GM12878 (cell line): ENCODE data around the gene ZFYVE19. TPM values are rescaled to one million over a fixed set of nuclear protein-coding genes. Genes with fewer than 3 reads are reported as not detected.

Experiments used
- ATAC-seq: fragments of 200-7000 bp; cut with Tn5 transposase; 3 replicates; pipeline ENCODE4 v1.9.1; 2020; ENCODE audit warnings: mild to moderate bottlenecking, moderate library complexity
- BruUV-seq: library from RNA; stranded (reverse); fragments of 400-500 nt; replicated peaks from 2 replicates; lab custom pipeline; 2021; lab: Mats Ljungman, UMichigan
- CTCF ChIA-PET: fragments of 300-600 bp; sonication (Branson Sonifier 250); formaldehyde crosslinking; extraction: SDS; loops from one replicate; lab custom pipeline; 2021; ENCODE audit warnings: inconsistent platforms; lab: Yijun Ruan, JAX
- POLR2A ChIA-PET: fragments of 350-600 bp; formaldehyde crosslinking; extraction: SDS; loops from one replicate; lab custom pipeline; 2021; ENCODE audit warnings: inconsistent platforms; lab: Charles Lee
- RAD21 ChIA-PET: fragments of 300-600 bp; sonication (Branson Sonifier 250); formaldehyde crosslinking; loops from one replicate; lab custom pipeline; 2023; ENCODE audit warnings: antibody characterized with exemption; ENCODE audit not compliant: unreplicated experiment; lab: Charles Lee
- SMC1A ChIA-PET: fragments of 300-600 bp; sonication (Branson Sonifier 250); formaldehyde crosslinking; loops from one replicate; lab custom pipeline; 2023; ENCODE audit not compliant: unreplicated experiment, uncharacterized antibody; lab: Charles Lee
- DNase-seq: peaks from one replicate; pipeline ENCODE4 v3.0.0-alpha.2; 2011; ENCODE audit warnings: low read depth, low spot score
- FAIRE-seq: peaks from 3 replicates; lab custom pipeline; 2011; peaks lifted over from hg19 to GRCh38; lab: Jason Lieb, UNC
- H2AFZ ChIP-seq: 2 replicates; pipeline ENCODE4 v1.6.0; 2011; ENCODE audit warnings: low read depth, low read length, control low read depth; ENCODE audit not compliant: control insufficient read depth
- H3K27ac ChIP-seq: 2 replicates; pipeline ENCODE4 v1.5.1; 2011; ENCODE audit warnings: control low read depth; ENCODE audit not compliant: control insufficient read depth, insufficient read depth
- H3K27me3 ChIP-seq, 2 experiments: replicated peaks in 1 of 2; 2 replicates each; pipeline versions ENCODE4 v1.6.0 to v1.6.1; 2011; ENCODE audit warnings: low read length in 1 of 2; ENCODE audit not compliant: control insufficient read depth in 2 of 2, insufficient read depth in 2 of 2
- H3K36me3 ChIP-seq, 2 experiments: 2 replicates each; pipeline ENCODE4 v1.5.1; 2011; ENCODE audit warnings: low read length in 1 of 2; ENCODE audit not compliant: control insufficient read depth in 2 of 2, insufficient read depth in 2 of 2
- H3K4me1 ChIP-seq: 2 replicates; pipeline ENCODE4 v1.6.1; 2011; ENCODE audit warnings: mild to moderate bottlenecking, low read length, moderate library complexity, mixed read lengths; ENCODE audit not compliant: control insufficient read depth, insufficient read depth
- H3K4me2 ChIP-seq: 2 replicates; pipeline ENCODE4 v1.6.0; 2011; ENCODE audit warnings: control low read depth; ENCODE audit not compliant: control insufficient read depth, insufficient read depth
- H3K4me3 ChIP-seq: fragments of 200-600 bp; sonication (generic); 2 replicates; pipeline ENCODE4 v1.5.1; 2016
- H3K79me2 ChIP-seq: 2 replicates; pipeline ENCODE4 v1.6.0; 2011; ENCODE audit warnings: low read length; ENCODE audit not compliant: control insufficient read depth, insufficient read depth
- H3K9ac ChIP-seq: 2 replicates; pipeline ENCODE4 v1.8.0; 2011; ENCODE audit warnings: low read length, control low read depth, mixed read lengths; ENCODE audit not compliant: control insufficient read depth, insufficient read depth
- H3K9me3 ChIP-seq: replicated peaks from 3 replicates; pipeline ENCODE4 v1.5.1; 2011; ENCODE audit warnings: mild to moderate bottlenecking, low read length; ENCODE audit not compliant: control insufficient read depth, insufficient read depth
- H4K20me1 ChIP-seq: 2 replicates; pipeline ENCODE4 v1.6.0; 2011; ENCODE audit not compliant: control insufficient read depth, insufficient read depth
- CBX3 ChIP-seq: fragments of 200-600 bp; sonication (generic); IDR thresholded peaks from 2 replicates; pipeline ENCODE4 v1.6.1; 2016; ENCODE audit warnings: low read depth, borderline replicate concordance
- GABPA ChIP-seq: IDR thresholded peaks from 2 replicates; pipeline ENCODE4 v1.6.1; 2014; ENCODE audit warnings: antibody characterized with exemption, low read depth, mild to moderate bottlenecking, inconsistent platforms
- HCFC1 ChIP-seq: fragments of 150-350 bp; IDR thresholded peaks from 2 replicates; pipeline ENCODE4 v1.6.1; 2014; ENCODE audit warnings: low read length
- IKZF2 ChIP-seq, 2 experiments: fragments of 450-650 bp; IDR thresholded peaks; 2 replicates each; pipeline ENCODE4 v1.6.1; 2017; ENCODE audit warnings: mild to moderate bottlenecking in 2 of 2, moderate library complexity in 2 of 2
- IRF4 ChIP-seq: IDR thresholded peaks from 2 replicates; pipeline ENCODE4 v1.6.1; 2011; ENCODE audit warnings: low read depth, low read length
- KLF5 ChIP-seq: fragments of 450-650 bp; IDR thresholded peaks from 2 replicates; pipeline ENCODE4 v1.6.1; 2014; ENCODE audit warnings: mild to moderate bottlenecking; ENCODE audit not compliant: partially characterized antibody
- NR2C1 ChIP-seq: fragments of 450-650 bp; IDR thresholded peaks from 2 replicates; pipeline ENCODE4 v1.6.1; 2017; ENCODE audit warnings: antibody characterized with exemption, mild to moderate bottlenecking, moderate library complexity
- POLR2AphosphoS5 ChIP-seq: IDR thresholded peaks from 2 replicates; pipeline ENCODE4 v1.6.1; 2011; ENCODE audit warnings: mild to moderate bottlenecking, low read length, inconsistent platforms
- RAD21 ChIP-seq: IDR thresholded peaks from 2 replicates; pipeline ENCODE4 v1.6.1; 2011; ENCODE audit warnings: mild to moderate bottlenecking, low read depth, low read length, moderate library complexity; ENCODE audit not compliant: insufficient read depth
- RAD51 ChIP-seq: fragments of 450-650 bp; IDR thresholded peaks from 2 replicates; pipeline ENCODE4 v1.6.1; 2016; ENCODE audit warnings: moderate library complexity, mild to moderate bottlenecking, inconsistent platforms
- RBBP5 ChIP-seq: fragments of 200-600 bp; sonication (generic); conservative IDR thresholded peaks from 2 replicates; pipeline ENCODE4 v1.6.1; 2016
- SREBF2 ChIP-seq: IDR thresholded peaks from 2 replicates; pipeline ENCODE4 v1.6.1; 2012; ENCODE audit warnings: mild to moderate bottlenecking, low read length
- STAT3 ChIP-seq: IDR thresholded peaks from 2 replicates; pipeline ENCODE4 v1.6.1; 2011; ENCODE audit warnings: low read depth, low read length, improper control_type of control experiment
- TBL1XR1 ChIP-seq: IDR thresholded peaks from 2 replicates; pipeline ENCODE4 v1.6.1; 2012; ENCODE audit warnings: low read depth, low read length, improper control_type of control experiment
- ZNF24 ChIP-seq: fragments of 450-650 bp; IDR thresholded peaks from 2 replicates; pipeline ENCODE4 v1.6.1; 2017; ENCODE audit warnings: antibody characterized with exemption, mild to moderate bottlenecking
- WGBS: methylation state at CpG from one replicate; pipeline ENCODE4 v1.1.6; 2016; ENCODE audit warnings: low lambda C conversion rate; ENCODE audit not compliant: insufficient replicate concordance, insufficient coverage; ENCODE audit errors: missing lambda C conversion rate; 5-methylcytosine and 5-hydroxymethylcytosine counted together
- in situ Hi-C: fragments of 300-500 bp; cut with MboI; formaldehyde crosslinking; loops from 9 replicates; pipeline ENCODE4 v1.14.3; 2018; ENCODE audit warnings: mixed read lengths
- intact Hi-C: fragments of 100-400 bp; cut with micrococcal nuclease; formaldehyde crosslinking; loops from one replicate; pipeline ENCODE4 v1.14.2; 2022; ENCODE audit not compliant: unreplicated experiment
- polyA plus RNA-seq, 11 experiments: library from polyadenylated mRNA; depleted of rRNA in 4 of 11; unstranded in 6 of 11; stranded (reverse) in 5 of 11; fragments of >200 nt; fragmentation: Nextera tagmentation in 4 of 11; fragmentation: Illumina TruSeq in 1 of 11; extraction: Ambion mirVana in 4 of 11; extraction: Trizol in 1 of 11; gene quantifications; 1 replicate in 1 of 11; 2 replicates in 10 of 11; pipeline versions ENCODE4 v1.2.1 to v1.2.3, GENCODE V29; 2011 to 2016; ENCODE audit warnings: inconsistent platforms in 2 of 11, missing spikeins in 2 of 11, low read depth in 1 of 11
- total RNA-seq, 4 experiments: library from RNA; depleted of rRNA in 3 of 4; stranded (reverse); fragments of >200 nt in 3 of 4; fragmentation: Illumina TruSeq in 1 of 4; extraction: Trizol in 1 of 4; gene quantifications; 2 replicates each; pipeline versions ENCODE4 v1.2.1 to v1.2.3, GENCODE V29; 2013 to 2021
- TF ChIP-seq, protein P1 (sequence below): fragments of 450-650 bp; formaldehyde crosslinking; IDR thresholded peaks from 2 replicates; pipeline ENCODE4 v1.4.0; 2020; ENCODE audit warnings: mild to moderate bottlenecking, moderate library complexity
- TF ChIP-seq, protein P2 (sequence below): fragments of 450-650 bp; IDR thresholded peaks from 2 replicates; pipeline ENCODE4 v1.6.1; 2017; ENCODE audit warnings: borderline replicate concordance

Gene ZFYVE19
- total and polyA plus RNA-seq, 10 of the 15 experiments (the other 5 are each of a cell fraction or from before 2014, with no cell fraction given): 1.7 to 36.3 (median 17.0) TPM

DNA sequence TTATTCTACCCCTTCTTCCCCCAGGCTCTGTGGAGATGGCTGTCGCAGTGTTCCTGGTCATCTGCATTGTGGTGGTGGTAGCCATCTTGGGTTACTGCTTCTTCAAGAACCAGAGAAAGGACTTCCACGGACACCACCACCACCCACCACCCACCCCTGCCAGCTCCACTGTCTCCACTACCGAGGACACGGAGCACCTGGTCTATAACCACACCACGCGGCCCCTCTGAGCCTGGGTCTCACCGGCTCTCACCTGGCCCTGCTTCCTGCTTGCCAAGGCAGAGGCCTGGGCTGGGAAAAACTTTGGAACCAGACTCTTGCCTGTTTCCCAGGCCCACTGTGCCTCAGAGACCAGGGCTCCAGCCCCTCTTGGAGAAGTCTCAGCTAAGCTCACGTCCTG is 49.9 kb downstream of the ZFYVE19 start:
- no peak for DNase-seq
- no peaks in the 10 kb centered on the region for H3K9me3 ChIP-seq
- H3K9ac ChIP-seq: no peak overlapping the region
- no peak overlapping the region for H2AFZ ChIP-seq
- H4K20me1 ChIP-seq: no peaks in the 10 kb centered on the region
- H3K79me2 ChIP-seq: no peaks in the 10 kb centered on the region
- no TSS peak for BruUV-seq
- H3K27ac ChIP-seq: no peak overlapping the region
- intact Hi-C loops (loop anchor here (1.0 kb wide), 1 partner anchor 38 kb away; the partner anchor contains the start of gene VPS18), in situ Hi-C loops (loop anchor here (5.0 kb wide), 1 partner anchor 36 kb away; the partner anchor contains the start of gene VPS18)
- no peak for FAIRE-seq
- H3K4me2 ChIP-seq: no peak overlapping the region
- ChIA-PET SMC1A (interaction anchor here (1.0 to 8.5 kb wide), 11 partner anchors 9 to 162 kb away, joined by 3 to 290 read pairs (median 15); partner anchors contain the start of genes PPP1R14D, RAD51, RHOV and SPINT1), CTCF (interaction anchor here (0.6 to 7.5 kb wide), 13 partner anchors 10 to 1105 kb away, joined by 3 to 140 read pairs (median 5); partner anchors contain the start of genes DNAJC17, SPINT1 and ZFYVE19), RAD21 (interaction anchor here (0.6 to 4.0 kb wide), 7 partner anchors 11 to 181 kb away, joined by 3 to 41 read pairs (median 4); partner anchors contain the start of genes C15orf62 and SPINT1), POLR2A (interaction anchor here (1.9 to 2.5 kb wide), 2 partner anchors 9 to 46 kb away, joined by 4 to 17 read pairs; no protein-coding TSS in a partner anchor)
- WGBS: 30% methylated on average over 8 of the region's 8 CpGs
- peaks cover 0 to 2% of the 10 kb centered on the region in 2 experiments; a peak in 2 of 4 replicates for H3K36me3 ChIP-seq
- no peak for TF ChIP-seq SREBF2
- no peak for TF ChIP-seq STAT3
- TF ChIP-seq HCFC1: no peak
- TF ChIP-seq, protein P1, sequence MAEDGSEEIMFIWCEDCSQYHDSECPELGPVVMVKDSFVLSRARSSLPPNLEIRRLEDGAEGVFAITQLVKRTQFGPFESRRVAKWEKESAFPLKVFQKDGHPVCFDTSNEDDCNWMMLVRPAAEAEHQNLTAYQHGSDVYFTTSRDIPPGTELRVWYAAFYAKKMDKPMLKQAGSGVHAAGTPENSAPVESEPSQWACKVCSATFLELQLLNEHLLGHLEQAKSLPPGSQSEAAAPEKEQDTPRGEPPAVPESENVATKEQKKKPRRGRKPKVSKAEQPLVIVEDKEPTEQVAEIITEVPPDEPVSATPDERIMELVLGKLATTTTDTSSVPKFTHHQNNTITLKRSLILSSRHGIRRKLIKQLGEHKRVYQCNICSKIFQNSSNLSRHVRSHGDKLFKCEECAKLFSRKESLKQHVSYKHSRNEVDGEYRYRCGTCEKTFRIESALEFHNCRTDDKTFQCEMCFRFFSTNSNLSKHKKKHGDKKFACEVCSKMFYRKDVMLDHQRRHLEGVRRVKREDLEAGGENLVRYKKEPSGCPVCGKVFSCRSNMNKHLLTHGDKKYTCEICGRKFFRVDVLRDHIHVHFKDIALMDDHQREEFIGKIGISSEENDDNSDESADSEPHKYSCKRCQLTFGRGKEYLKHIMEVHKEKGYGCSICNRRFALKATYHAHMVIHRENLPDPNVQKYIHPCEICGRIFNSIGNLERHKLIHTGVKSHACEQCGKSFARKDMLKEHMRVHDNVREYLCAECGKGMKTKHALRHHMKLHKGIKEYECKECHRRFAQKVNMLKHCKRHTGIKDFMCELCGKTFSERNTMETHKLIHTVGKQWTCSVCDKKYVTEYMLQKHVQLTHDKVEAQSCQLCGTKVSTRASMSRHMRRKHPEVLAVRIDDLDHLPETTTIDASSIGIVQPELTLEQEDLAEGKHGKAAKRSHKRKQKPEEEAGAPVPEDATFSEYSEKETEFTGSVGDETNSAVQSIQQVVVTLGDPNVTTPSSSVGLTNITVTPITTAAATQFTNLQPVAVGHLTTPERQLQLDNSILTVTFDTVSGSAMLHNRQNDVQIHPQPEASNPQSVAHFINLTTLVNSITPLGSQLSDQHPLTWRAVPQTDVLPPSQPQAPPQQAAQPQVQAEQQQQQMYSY: no peak
- no peak for TF ChIP-seq IRF4
- TF ChIP-seq, protein P2, sequence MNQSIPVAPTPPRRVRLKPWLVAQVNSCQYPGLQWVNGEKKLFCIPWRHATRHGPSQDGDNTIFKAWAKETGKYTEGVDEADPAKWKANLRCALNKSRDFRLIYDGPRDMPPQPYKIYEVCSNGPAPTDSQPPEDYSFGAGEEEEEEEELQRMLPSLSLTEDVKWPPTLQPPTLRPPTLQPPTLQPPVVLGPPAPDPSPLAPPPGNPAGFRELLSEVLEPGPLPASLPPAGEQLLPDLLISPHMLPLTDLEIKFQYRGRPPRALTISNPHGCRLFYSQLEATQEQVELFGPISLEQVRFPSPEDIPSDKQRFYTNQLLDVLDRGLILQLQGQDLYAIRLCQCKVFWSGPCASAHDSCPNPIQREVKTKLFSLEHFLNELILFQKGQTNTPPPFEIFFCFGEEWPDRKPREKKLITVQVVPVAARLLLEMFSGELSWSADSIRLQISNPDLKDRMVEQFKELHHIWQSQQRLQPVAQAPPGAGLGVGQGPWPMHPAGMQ: no peak
- TF ChIP-seq RAD21: no peak
- TF ChIP-seq RBBP5: no peak
- TF ChIP-seq ZNF24: no peak
- TF ChIP-seq NR2C1: no peak
- no peak for TF ChIP-seq CBX3
- TF ChIP-seq POLR2AphosphoS5: no peak
- no peak for TF ChIP-seq IKZF2 (IDR thresholded peaks at IDR 0.05)
- no peak for TF ChIP-seq TBL1XR1
- TF ChIP-seq RAD51: no peak
- TF ChIP-seq GABPA: no peak
- no peak for TF ChIP-seq KLF5
- no peak for ATAC-seq
- no peak overlapping the region for H3K4me3 ChIP-seq
- H3K4me1 ChIP-seq: peaks cover 4% of the 10 kb centered on the region
- no peaks in the 10 kb centered on the region for H3K27me3 ChIP-seq
